Measurements from ENCODE around the gene KLC4.

DNA sequence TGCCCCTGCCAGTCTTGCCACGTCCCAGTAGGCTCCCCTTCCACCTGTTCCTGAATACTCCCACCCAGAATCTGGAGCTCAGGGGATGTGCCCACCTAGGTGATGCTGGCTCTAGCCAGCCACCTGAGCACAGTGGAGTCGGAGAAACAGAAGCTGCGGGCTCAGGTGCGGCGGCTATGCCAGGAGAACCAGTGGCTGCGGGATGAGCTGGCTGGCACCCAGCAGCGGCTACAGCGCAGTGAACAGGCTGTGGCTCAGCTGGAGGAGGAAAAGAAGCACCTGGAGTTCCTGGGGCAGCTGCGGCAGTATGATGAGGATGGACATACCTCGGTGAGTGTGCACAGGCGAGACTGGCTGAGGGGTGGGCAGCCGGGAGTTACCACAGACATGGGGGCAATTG lies 3.4 kb downstream of the KLC4 start:
- TF ChIP-seq, protein P1, sequence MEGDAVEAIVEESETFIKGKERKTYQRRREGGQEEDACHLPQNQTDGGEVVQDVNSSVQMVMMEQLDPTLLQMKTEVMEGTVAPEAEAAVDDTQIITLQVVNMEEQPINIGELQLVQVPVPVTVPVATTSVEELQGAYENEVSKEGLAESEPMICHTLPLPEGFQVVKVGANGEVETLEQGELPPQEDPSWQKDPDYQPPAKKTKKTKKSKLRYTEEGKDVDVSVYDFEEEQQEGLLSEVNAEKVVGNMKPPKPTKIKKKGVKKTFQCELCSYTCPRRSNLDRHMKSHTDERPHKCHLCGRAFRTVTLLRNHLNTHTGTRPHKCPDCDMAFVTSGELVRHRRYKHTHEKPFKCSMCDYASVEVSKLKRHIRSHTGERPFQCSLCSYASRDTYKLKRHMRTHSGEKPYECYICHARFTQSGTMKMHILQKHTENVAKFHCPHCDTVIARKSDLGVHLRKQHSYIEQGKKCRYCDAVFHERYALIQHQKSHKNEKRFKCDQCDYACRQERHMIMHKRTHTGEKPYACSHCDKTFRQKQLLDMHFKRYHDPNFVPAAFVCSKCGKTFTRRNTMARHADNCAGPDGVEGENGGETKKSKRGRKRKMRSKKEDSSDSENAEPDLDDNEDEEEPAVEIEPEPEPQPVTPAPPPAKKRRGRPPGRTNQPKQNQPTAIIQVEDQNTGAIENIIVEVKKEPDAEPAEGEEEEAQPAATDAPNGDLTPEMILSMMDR (IDR thresholded peaks at IDR 0.05) = no peak
- TF ChIP-seq POLR2A (IDR thresholded peaks at IDR 0.05) = no peak

All from ovary (tissue), 3 donors.